Spleen (tissue), 11 donors: ENCODE results near the gene HS3ST4. TPM values are rescaled to one million over a fixed set of nuclear protein-coding genes. Genes with fewer than 3 reads are reported as not detected.

Experiments used
- DNase-seq: peaks from one replicate; pipeline ENCODE4 v3.0.0-alpha.2; 2020
- H3K27ac ChIP-seq, 8 donors: fragments of 200-600 bp; sonication (generic) in 7 of 8; 1 replicate in 4 of 8; 2 replicates in 4 of 8; pipeline versions ENCODE4 v1.5.0 to v1.8.0; 2016 to 2021; ENCODE audit warnings: inconsistent platforms in 4 of 8, mild to moderate bottlenecking in 4 of 8, moderate library complexity in 1 of 8
- H3K27me3 ChIP-seq, 7 donors: fragments of 200-600 bp; sonication (generic) in 6 of 7; replicated peaks in 1 of 7; 1 replicate in 4 of 7; 2 replicates in 3 of 7; pipeline versions ENCODE4 v1.5.0 to v1.8.0; 2016 to 2021; ENCODE audit warnings: inconsistent platforms in 3 of 7, mild to moderate bottlenecking in 1 of 7
- H3K36me3 ChIP-seq, 6 donors: fragments of 200-600 bp; sonication (generic) in 5 of 6; 1 replicate in 4 of 6; 2 replicates in 2 of 6; pipeline versions ENCODE4 v1.5.0 to v1.8.0; 2016 to 2021; ENCODE audit warnings: inconsistent platforms in 2 of 6
- H3K4me1 ChIP-seq, 6 donors: fragments of 200-600 bp; sonication (generic) in 5 of 6; 1 replicate in 3 of 6; 2 replicates in 3 of 6; pipeline versions ENCODE4 v1.5.0 to v1.8.0; 2016 to 2021; ENCODE audit warnings: inconsistent platforms in 3 of 6
- H3K4me3 ChIP-seq, 8 donors: fragments of 200-600 bp; sonication (generic) in 7 of 8; 1 replicate in 4 of 8; 2 replicates in 4 of 8; pipeline versions ENCODE4 v1.5.0 to v1.8.0; 2016 to 2021; ENCODE audit warnings: inconsistent platforms in 4 of 8, mild to moderate bottlenecking in 4 of 8, moderate library complexity in 2 of 8
- H3K9me3 ChIP-seq, 8 donors: fragments of 200-600 bp; sonication (generic) in 7 of 8; 1 replicate in 4 of 8; 2 replicates in 4 of 8; pipeline versions ENCODE4 v1.5.0 to v1.8.0; 2016 to 2021; ENCODE audit warnings: inconsistent platforms in 4 of 8
- POLR2A ChIP-seq, 3 donors: fragments of 450-650 bp; IDR thresholded peaks; one replicate each; pipeline ENCODE4 v1.5.1; 2017; ENCODE audit warnings: antibody characterized with exemption in 3 of 3, mild to moderate bottlenecking in 1 of 3
- POLR2AphosphoS5 ChIP-seq, 3 donors: sonication (generic); formaldehyde crosslinking; IDR thresholded peaks; one replicate each; pipeline ENCODE4 v1.5.1; 2017; ENCODE audit warnings: antibody characterized with exemption in 3 of 3
- WGBS, 5 donors: extraction: QIAGEN DNeasy Blood & Tissue Kit in 3 of 5; methylation state at CpG; one replicate each; pipeline versions ENCODE4 v1.1.5 to v1.1.7; 2013 to 2018; 5-methylcytosine and 5-hydroxymethylcytosine counted together
- intact Hi-C: fragments of 100-400 bp; cut with DNase I; formaldehyde crosslinking; loops from one replicate; pipeline ENCODE4 v1.15.0; 2023; ENCODE audit warnings: low total_unique reads
- polyA plus RNA-seq, 3 donors: library from polyadenylated mRNA; stranded (reverse); fragments of 200-250 nt; gene quantifications; one replicate each; pipeline ENCODE4 v1.2.1, GENCODE V29; 2013
- total RNA-seq, 7 donors: library from RNA; depleted of rRNA in 3 of 7; stranded (reverse); fragments of >200 nt in 3 of 7; fragmentation: NEBNext Ultra II Directional in 4 of 7; extraction: Animal tissue kit (Norgen Biotek cat#: 25700) in 4 of 7; gene quantifications; one replicate each; pipeline versions ENCODE4 v1.1.0 to v1.2.1, GENCODE V29; 2016 to 2021
- TF ChIP-seq, protein P1 (sequence below), 11 experiments: fragments of 200-600 bp in 7 of 11; fragments of 450-650 bp in 4 of 11; sonication (generic) in 4 of 11; IDR thresholded peaks in 8 of 11; conservative IDR thresholded peaks in 3 of 11; 1 replicate in 7 of 11; 2 replicates in 4 of 11; pipeline versions ENCODE4 v1.4.0 to v1.8.0; 2016 to 2021; ENCODE audit warnings: antibody characterized with exemption in 11 of 11, inconsistent platforms in 4 of 11, mild to moderate bottlenecking in 1 of 11
- donor health status: healthy with polysubstance abuse.
- donor health status: DM: no; HTN: no; CAD: no; lungs with moderate emphysema.
- donor health status: DM: no; HTN: no; CAD: no.
- donor health status: Bipolar disorder and iron deficiency.
- donor health status: healthy.
- donor health status: DM: no; HTN: no; CAD: no.
- donor health status: DM: yes; HTN: yes; CAD: no.

HS3ST4 gene
- total and polyA plus RNA-seq, 10 donors = 0.08 to 4.2 (median 1.9) TPM

DNA sequence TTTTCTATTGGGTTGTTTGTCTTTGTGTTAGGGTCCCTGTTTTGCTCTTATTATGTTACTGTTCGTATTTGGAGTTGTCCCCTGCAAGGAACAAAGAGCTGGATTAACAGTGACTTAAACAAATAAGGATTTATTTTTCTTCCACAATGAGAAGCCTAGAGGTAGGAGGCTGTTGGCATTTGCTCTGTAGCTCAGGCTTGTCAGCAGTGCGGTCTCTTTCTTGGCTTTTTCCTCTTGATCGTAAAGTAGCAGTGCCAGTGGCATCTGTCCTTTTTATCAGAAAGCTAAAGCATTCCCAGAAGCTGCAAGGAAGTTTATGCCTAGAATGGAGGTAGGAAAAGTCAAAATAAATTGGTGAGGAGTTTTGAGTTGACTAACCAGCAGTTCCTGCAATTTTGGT lies 154.1 kb downstream of the HS3ST4 start:
- Histone ChIP-seq H3K27me3 (peaks cover 0 to 14% (median 4%) of the 10 kb centered on the region in 7 donors), H3K36me3 (no peaks in the 10 kb centered on the region), H3K4me3 (no peak overlapping the region), H3K4me1 (no peaks in the 10 kb centered on the region), H3K27ac (no peak overlapping the region), H3K9me3 (no peaks in the 10 kb centered on the region)
- intact Hi-C loops = no loop called here
- no peak for TF ChIP-seq POLR2A (IDR thresholded peaks at IDR 0.05)
- DNase-seq = no peak
- 65 to 79% (median 75%) methylated on average over 3 of the region's 3 CpGs for WGBS, 5 donors

DNA sequence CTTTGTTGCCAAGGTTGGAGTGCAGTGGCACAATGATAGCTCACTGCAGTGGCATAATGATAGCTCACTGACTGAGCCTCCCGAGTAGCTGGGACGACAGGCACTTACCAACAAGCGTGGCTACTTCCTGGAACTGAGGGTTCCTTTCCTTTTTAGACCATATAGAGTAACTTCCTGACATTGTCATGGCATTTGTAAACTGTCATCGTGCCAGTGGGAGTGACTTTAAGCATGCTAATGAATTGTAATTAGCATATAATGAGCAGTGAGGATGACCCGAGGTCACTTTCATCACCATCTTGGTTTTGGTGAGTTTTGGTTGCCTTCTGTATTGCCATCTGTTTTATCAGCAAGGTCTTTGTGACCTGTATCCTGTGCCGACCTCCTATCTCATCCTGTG lies 162.4 kb downstream of the HS3ST4 start:
- DNase-seq = no peak
- Histone ChIP-seq H3K4me3 (no peak overlapping the region), H3K9me3 (peaks cover 0 to 13% (median 11%) of the 10 kb centered on the region in 8 donors), H3K36me3 (no peaks in the 10 kb centered on the region), H3K27ac (no peak overlapping the region), H3K27me3 (peaks cover 0 to 55% (median 4%) of the 10 kb centered on the region in 7 donors), H3K4me1 (no peaks in the 10 kb centered on the region)
- intact Hi-C loops = no loop called here
- WGBS, 5 donors = 15 to 25% (median 19%) methylated on average over 6 of the region's 6 CpGs
- TF ChIP-seq POLR2AphosphoS5 (IDR thresholded peaks at IDR 0.05) (no peak), POLR2A (IDR thresholded peaks at IDR 0.05) (no peak)
- TF ChIP-seq, protein P1, sequence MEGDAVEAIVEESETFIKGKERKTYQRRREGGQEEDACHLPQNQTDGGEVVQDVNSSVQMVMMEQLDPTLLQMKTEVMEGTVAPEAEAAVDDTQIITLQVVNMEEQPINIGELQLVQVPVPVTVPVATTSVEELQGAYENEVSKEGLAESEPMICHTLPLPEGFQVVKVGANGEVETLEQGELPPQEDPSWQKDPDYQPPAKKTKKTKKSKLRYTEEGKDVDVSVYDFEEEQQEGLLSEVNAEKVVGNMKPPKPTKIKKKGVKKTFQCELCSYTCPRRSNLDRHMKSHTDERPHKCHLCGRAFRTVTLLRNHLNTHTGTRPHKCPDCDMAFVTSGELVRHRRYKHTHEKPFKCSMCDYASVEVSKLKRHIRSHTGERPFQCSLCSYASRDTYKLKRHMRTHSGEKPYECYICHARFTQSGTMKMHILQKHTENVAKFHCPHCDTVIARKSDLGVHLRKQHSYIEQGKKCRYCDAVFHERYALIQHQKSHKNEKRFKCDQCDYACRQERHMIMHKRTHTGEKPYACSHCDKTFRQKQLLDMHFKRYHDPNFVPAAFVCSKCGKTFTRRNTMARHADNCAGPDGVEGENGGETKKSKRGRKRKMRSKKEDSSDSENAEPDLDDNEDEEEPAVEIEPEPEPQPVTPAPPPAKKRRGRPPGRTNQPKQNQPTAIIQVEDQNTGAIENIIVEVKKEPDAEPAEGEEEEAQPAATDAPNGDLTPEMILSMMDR (IDR thresholded peaks at IDR 0.05 in 8 of 11, conservative IDR thresholded peaks at IDR 0.05 in 3 of 11) = no peak

DNA sequence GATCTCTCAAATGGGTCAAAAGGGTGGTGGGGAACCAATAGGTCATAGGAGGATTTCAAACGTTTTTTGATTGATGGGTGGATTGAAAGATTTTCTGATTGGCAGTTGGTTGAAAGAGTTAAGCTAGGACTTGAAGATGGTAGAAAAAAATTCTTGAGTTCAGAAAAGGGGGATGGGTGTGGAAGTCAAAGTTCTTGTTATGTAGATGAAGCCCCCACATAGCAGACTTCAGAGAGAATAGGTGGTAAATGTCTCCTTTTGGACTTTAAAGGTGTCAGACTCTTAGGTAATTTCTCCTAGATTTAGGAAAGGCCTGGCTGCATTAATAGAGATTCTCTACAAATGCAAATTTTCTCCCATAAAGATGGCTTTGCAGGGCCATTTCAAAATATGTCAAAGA lies 163.3 kb downstream of the HS3ST4 start:
- Histone ChIP-seq H3K9me3 (peaks cover 0 to 16% (median 11%) of the 10 kb centered on the region in 8 donors), H3K27ac (no peak overlapping the region), H3K4me3 (no peak overlapping the region), H3K36me3 (no peaks in the 10 kb centered on the region), H3K27me3 (peaks cover 0 to 47% (median 4%) of the 10 kb centered on the region in 7 donors), H3K4me1 (no peaks in the 10 kb centered on the region)
- WGBS, 5 donors = 5 to 22% (median 10%) methylated on average over 1 of the region's 1 CpG
- intact Hi-C loops = no loop called here
- DNase-seq = no peak
- TF ChIP-seq, protein P1 (IDR thresholded peaks at IDR 0.05 in 8 of 11, conservative IDR thresholded peaks at IDR 0.05 in 3 of 11) = no peak
- TF ChIP-seq POLR2A (IDR thresholded peaks at IDR 0.05) (no peak), POLR2AphosphoS5 (IDR thresholded peaks at IDR 0.05) (no peak)

DNA sequence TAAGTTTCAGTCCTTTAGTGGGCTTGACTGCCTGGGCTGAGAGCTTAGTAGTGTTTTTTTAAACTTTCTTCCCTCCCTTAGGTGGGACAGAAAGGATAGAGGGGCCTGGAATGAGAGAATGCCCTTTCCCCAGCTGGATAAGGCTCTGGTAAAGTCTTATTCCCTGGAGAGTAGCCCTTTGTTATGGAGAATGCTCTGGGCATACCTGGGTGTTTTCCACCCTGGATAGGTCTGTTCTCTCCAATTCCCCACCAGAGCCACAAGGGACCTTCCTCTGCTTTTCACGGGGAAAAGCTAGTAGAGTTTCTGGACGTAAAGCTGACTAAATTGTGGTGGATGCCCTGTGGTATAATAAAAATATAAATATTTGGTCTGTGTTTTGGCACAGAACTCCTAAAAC lies 164.1 kb downstream of the HS3ST4 start:
- H3K9me3 ChIP-seq = peaks cover 0 to 16% (median 11%) of the 10 kb centered on the region in 8 donors
- WGBS, 5 donors = 39 to 43% (median 40%) methylated on average over 2 of the region's 2 CpGs

More for the DNA sequence above, 164.1 kb downstream of the HS3ST4 start:
- H3K4me3 ChIP-seq = no peak overlapping the region
- TF ChIP-seq POLR2AphosphoS5 (IDR thresholded peaks at IDR 0.05) = no peak
- TF ChIP-seq, protein P1 (IDR thresholded peaks at IDR 0.05 in 8 of 11, conservative IDR thresholded peaks at IDR 0.05 in 3 of 11) = no peak
- TF ChIP-seq POLR2A (IDR thresholded peaks at IDR 0.05) = no peak
- intact Hi-C loops = no loop called here
- H3K27me3 ChIP-seq = peaks cover 0 to 41% (median 0%) of the 10 kb centered on the region in 7 donors
- no peaks in the 10 kb centered on the region for H3K36me3 ChIP-seq
- no peak for DNase-seq
- no peak overlapping the region for H3K27ac ChIP-seq
- H3K4me1 ChIP-seq = no peaks in the 10 kb centered on the region
